ENCODE results near the gene CGRRF1. TPM values are rescaled to one million over a fixed set of nuclear protein-coding genes. Genes with fewer than 3 reads are reported as not detected.

CGRRF1 gene
- total RNA-seq, 1 experiment from 2014 or later = 19.1 TPM

- Histone ChIP-seq H4K5ac (ENCODE audit: insufficient read length, low read depth, low read length) (no peak overlapping the region), H3K23ac (ENCODE audit: insufficient read length, low read depth, low read length) (no peak overlapping the region), H3K4ac (ENCODE audit: low read depth, low read length) (no peak overlapping the region), H3K14ac (ENCODE audit: insufficient read depth, low read length) (no peak overlapping the region), H3K9me3 (ENCODE audit: control insufficient read depth, low read depth, low read length) (no peaks in the 10 kb centered on the region), H2BK5ac (ENCODE audit: insufficient read length, low read length) (no peak overlapping the region), H2BK20ac (ENCODE audit: low read depth, low read length, poor library complexity, severe bottlenecking) (no peak overlapping the region), H2BK15ac (ENCODE audit: low read depth, low read length) (no peak overlapping the region), H3K27me3 (ENCODE audit: insufficient read depth, low read length) (no peaks in the 10 kb centered on the region), H3T11ph (ENCODE audit: low read length) (no peak overlapping the region), H4K91ac (ENCODE audit: insufficient read length, low read depth, low read length) (no peak overlapping the region), H2BK120ac (ENCODE audit: low read depth, low read length, poor library complexity, severe bottlenecking) (no peak overlapping the region), H3K4me2 (ENCODE audit: insufficient read depth, insufficient read length, low read length) (no peak overlapping the region), H3K27ac (ENCODE audit: insufficient read length, low read depth, low read length) (no peak overlapping the region), H3K4me1 (ENCODE audit: insufficient read depth, low read length) (no peaks in the 10 kb centered on the region; the same call in 1 of the 2 replicates), H3K79me1 (ENCODE audit: insufficient read depth, low read depth, low read length, poor library complexity, severe bottlenecking) (no peaks in the 10 kb centered on the region), H4K8ac (replicated peaks; ENCODE audit: insufficient read length, low read depth, low read length) (no peak overlapping the region), H3K9ac (ENCODE audit: extremely low read depth, insufficient read length, low read length) (no peak overlapping the region), H3K56ac (ENCODE audit: insufficient read length, low read depth, low read length) (no peak overlapping the region), H4K20me1 (ENCODE audit: control insufficient read depth, insufficient read depth, insufficient read length) (no peaks in the 10 kb centered on the region), H2BK12ac (ENCODE audit: insufficient read length, low read depth, low read length) (no peak overlapping the region), H2AFZ (ENCODE audit: low read length) (no peak overlapping the region), H2AK5ac (ENCODE audit: insufficient read length, low read length) (no peak overlapping the region), H3K79me2 (ENCODE audit: insufficient read depth, low read length) (peaks cover 2% of the 10 kb centered on the region; the same call in 1 of the 2 replicates), H3K23me2 (ENCODE audit: insufficient read length, low read depth, low read length, poor library complexity, severe bottlenecking) (no peaks in the 10 kb centered on the region), H3K18ac (ENCODE audit: insufficient read length, low read depth, low read length) (no peak overlapping the region)
- no peaks in the 10 kb centered on the region for H3K36me3 Mint-ChIP-seq (ENCODE audit: insufficient read depth in 1 of 3, low read depth in 3 of 3)
- no peaks in the 10 kb centered on the region for H3K27me3 Mint-ChIP-seq (ENCODE audit: low read depth)
- H3K4me1 Mint-ChIP-seq = no peaks in the 10 kb centered on the region
- H3K27ac Mint-ChIP-seq = no peak overlapping the region; a peak in 1 of 7 replicates
- no CpG with 5 or more reads among the region's 7 CpGs for WGBS (ENCODE audit: extremely low coverage, insufficient read length, low lambda C conversion rate)
- no peak for DNase-seq
- no peak for TF ChIP-seq CTCF (conservative IDR thresholded peaks at IDR 0.05)
- H3K9me3 Mint-ChIP-seq = no peaks in the 10 kb centered on the region
- no peak overlapping the region for H3K4me3 Mint-ChIP-seq
Measured at GRCh38 chr14:54582334-54582733, 72.6 kb downstream of the CGRRF1 start.

Data from H9 (cell line).